Activated T-helper 2 cell treated with anti-CD3 and anti-CD28 coated beads, Interferon-gamma antibody, Interleukin-2, Interleukin-4, amounts not matched to agents 10 μg/mL and 5 μg/mL and 100 μg/mL, durations not matched to agents 14 hours and 24 hours and 36 hours (primary cell): ENCODE data around the gene ZNF691. TPM values are rescaled to one million over a fixed set of nuclear protein-coding genes. Genes with fewer than 3 reads are reported as not detected.
"Not testable (repeated sequence)": the region's sequence is repeated elsewhere in the genome, so short reads cannot be mapped to it uniquely, and the experiment has no call there.

Experiments
- DNase-seq: peaks from one replicate; pipeline ENCODE4 v3.0.0; 2021; ENCODE audit warnings: low spot score
- H3K27ac Mint-ChIP-seq: one replicate; pipeline ENCODE4 v1.8.0; 2021; ENCODE audit warnings: mixed read lengths
- H3K27me3 Mint-ChIP-seq: one replicate; pipeline ENCODE4 v1.8.0; 2021; ENCODE audit warnings: low read depth, mixed read lengths
- H3K36me3 Mint-ChIP-seq: one replicate; pipeline ENCODE4 v1.8.0; 2021; ENCODE audit warnings: low read depth, mixed read lengths
- H3K4me1 Mint-ChIP-seq: one replicate; pipeline ENCODE4 v1.8.0; 2021; ENCODE audit warnings: low read depth, mixed read lengths
- H3K4me3 Mint-ChIP-seq: one replicate; pipeline ENCODE4 v1.8.0; 2021; ENCODE audit warnings: low read depth, mild to moderate bottlenecking, moderate library complexity, mixed read lengths
- H3K9me3 Mint-ChIP-seq: one replicate; pipeline ENCODE4 v1.8.0; 2021; ENCODE audit warnings: mixed read lengths
- intact Hi-C: fragments of 100-400 bp; cut with micrococcal nuclease; formaldehyde crosslinking; loops from one replicate; pipeline ENCODE4 v1.15.1; 2023
- total RNA-seq: library from RNA; stranded (reverse); gene quantifications from 2 replicates; pipeline ENCODE4 v1.2.3, GENCODE V29; 2022

ZNF691 gene
- total RNA-seq, 1 donor from 2014 or later: 9.6 TPM

GRCh38 chr1:42851960-42852607 lies 5.7 kb downstream of the ZNF691 start:
- intact Hi-C loops: no loop called here
- peaks cover 22% of the 10 kb centered on the region for H3K4me1 Mint-ChIP-seq
- H3K27ac Mint-ChIP-seq: no peak overlapping the region
- DNase-seq: no peak
- peaks cover 10% of the 10 kb centered on the region for H3K9me3 Mint-ChIP-seq
- H3K27me3 Mint-ChIP-seq: no peaks in the 10 kb centered on the region
- H3K36me3 Mint-ChIP-seq: peaks cover 57% of the 10 kb centered on the region
- no peak overlapping the region for H3K4me3 Mint-ChIP-seq

DNA sequence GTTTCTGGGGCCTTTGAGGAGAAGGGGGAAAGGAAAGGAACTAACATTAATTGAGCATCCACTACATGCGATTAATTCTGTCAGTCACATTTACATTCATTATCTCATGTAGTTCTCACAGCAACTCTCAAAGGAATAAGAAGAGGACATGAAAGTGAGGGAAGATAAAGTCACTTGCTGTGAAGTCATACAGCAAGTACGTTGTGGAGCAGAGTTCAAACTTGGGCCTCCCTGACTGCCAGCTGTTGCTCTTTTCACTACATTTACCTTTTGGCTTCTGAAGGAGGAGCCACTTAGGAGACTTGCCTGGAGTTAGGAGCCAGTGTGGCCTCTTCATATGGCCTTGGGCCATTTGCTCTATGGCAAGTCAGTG lies 6.2 kb downstream of the ZNF691 start:
- peaks cover 15% of the 10 kb centered on the region for H3K9me3 Mint-ChIP-seq
- peaks cover 62% of the 10 kb centered on the region for H3K36me3 Mint-ChIP-seq
- no peak for DNase-seq
- H3K27ac Mint-ChIP-seq: no peak overlapping the region
- intact Hi-C loops: no loop called here
- no peak overlapping the region for H3K4me3 Mint-ChIP-seq
- H3K27me3 Mint-ChIP-seq: no peaks in the 10 kb centered on the region
- peaks cover 17% of the 10 kb centered on the region for H3K4me1 Mint-ChIP-seq

DNA sequence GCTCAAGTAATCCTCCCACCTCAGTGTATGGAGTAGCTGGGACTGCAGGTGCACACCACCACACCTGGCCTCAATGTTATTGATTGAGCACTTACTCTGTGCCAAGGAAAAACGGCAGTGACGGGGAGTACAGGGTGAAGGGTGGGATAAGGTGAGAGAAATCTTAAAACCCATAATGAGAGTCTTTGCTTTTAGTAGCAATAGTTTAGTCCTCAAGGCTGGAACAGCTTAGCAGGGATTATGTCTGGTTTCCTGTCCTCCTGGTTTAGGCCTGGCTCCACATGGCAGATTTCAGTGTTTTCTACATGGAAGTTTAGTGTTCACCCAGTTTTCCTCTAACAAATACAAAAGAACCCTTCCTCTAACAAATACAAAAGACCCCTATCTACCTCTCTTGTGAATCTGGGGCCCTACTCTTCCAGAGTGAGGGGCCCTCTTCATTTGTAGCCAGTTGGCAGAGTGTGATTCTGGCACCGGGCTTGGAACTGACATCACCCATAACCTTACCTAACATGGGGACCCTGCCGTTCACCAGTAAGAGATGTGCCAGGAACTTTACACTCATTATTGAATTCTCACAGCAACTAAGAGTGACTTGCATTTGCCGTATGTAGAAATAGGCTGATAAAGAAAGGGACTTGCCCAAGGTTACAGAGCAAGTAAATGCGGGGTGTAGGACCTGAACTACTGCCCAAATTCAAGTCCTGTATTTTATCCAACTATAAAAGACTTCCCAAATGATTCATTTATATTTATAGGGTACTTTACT lies 6.9 kb downstream of the ZNF691 start:
- no peak overlapping the region for H3K27ac Mint-ChIP-seq
- intact Hi-C loops: no loop called here
- no peak for DNase-seq
- no peak overlapping the region for H3K4me3 Mint-ChIP-seq
- no peaks in the 10 kb centered on the region for H3K27me3 Mint-ChIP-seq
- H3K4me1 Mint-ChIP-seq: peaks cover 11% of the 10 kb centered on the region
- H3K36me3 Mint-ChIP-seq: peaks cover 68% of the 10 kb centered on the region
- peaks cover 22% of the 10 kb centered on the region for H3K9me3 Mint-ChIP-seq

DNA sequence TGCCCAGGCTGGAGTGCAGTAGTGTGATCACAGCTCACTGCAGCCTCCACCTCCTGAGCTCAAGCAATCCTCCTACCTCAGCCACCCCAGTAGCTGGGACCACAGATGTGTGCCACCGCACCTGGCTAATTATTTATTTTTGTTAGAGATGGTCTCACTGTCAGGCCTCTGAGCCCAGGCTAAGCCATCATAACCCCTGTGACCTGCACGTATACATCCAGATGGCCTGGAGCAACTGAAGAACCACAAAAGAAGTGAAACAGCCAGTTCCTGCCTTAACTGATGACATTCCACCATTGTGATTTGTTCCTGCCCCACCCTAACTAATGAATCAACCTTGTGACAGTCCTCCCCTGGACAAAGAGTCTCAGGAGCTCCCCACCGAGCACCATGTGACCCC lies 10.1 kb downstream of the ZNF691 start:
- Mint-ChIP-seq H3K36me3 (peaks cover 40% of the 10 kb centered on the region), H3K9me3 (peaks cover 47% of the 10 kb centered on the region)
- H3K4me3 Mint-ChIP-seq, H3K27me3 Mint-ChIP-seq, DNase-seq, H3K27ac Mint-ChIP-seq, H3K4me1 Mint-ChIP-seq, intact Hi-C loops: not testable (repeated sequence)

DNA sequence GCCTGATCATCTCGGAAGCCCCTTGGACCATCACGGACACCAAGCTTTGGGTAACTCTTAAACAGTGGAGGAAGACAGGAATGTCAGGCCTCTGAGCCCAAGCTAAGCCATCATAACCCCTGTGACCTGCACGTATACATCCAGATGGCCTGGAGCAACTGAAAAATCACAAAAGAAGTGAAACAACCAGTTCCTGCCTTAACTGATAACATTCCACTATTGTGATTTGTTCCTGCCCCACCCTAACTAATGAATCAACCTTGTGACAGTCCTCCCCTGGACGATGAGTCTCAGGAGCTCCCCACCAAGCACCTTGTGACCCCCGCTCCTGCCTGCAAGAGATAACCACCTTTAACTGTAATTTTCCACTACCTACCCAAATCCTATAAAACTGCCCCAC lies 13.0 kb downstream of the ZNF691 start:
- Mint-ChIP-seq H3K36me3 (peaks cover 20% of the 10 kb centered on the region), H3K9me3 (peaks cover 47% of the 10 kb centered on the region)
- H3K4me1 Mint-ChIP-seq, H3K27me3 Mint-ChIP-seq, H3K27ac Mint-ChIP-seq, DNase-seq, H3K4me3 Mint-ChIP-seq, intact Hi-C loops: not testable (repeated sequence)

DNA sequence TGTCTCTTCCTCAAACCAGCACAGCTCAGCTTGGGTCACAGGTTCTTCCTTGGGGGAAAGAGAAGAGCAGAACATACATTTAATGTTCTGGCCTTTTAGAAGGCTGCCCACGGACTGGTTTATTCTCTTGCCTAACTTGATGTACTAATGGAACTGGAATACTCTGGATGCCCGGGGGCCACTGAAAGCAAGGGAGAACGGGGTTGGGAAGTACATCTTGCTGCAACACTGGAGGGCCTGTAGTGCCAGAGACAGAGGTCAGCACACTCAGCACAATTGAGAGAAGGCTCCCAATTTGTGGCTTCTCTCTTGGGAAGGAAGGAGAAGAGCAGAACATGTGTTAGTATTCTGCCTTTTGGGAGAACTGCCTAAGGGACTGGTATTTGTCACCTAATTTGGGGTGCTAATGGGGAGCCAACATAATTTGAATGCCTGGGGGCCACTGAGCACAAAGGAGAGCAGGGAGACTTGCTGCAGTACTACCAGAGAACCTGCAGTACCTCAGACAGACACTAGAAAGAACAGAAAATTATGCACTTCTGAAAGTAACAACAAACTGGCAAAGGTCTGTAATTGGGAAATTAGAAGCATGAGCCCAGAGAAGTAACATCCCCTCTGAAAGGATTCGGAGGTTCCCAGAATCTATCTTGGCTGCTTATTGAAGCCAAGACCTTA lies 14.1 kb downstream of the ZNF691 start:
- DNase-seq: no peak
- Mint-ChIP-seq H3K9me3 (peaks cover 47% of the 10 kb centered on the region), H3K4me1 (no peaks in the 10 kb centered on the region), H3K27ac (no peak overlapping the region), H3K27me3 (peaks cover 12% of the 10 kb centered on the region), H3K4me3 (no peak overlapping the region), H3K36me3 (peaks cover 16% of the 10 kb centered on the region)
- intact Hi-C loops: no loop called here

GRCh38 chr1:42861014-42861399 lies 14.6 kb downstream of the ZNF691 start:
- no peak for DNase-seq
- peaks cover 16% of the 10 kb centered on the region for H3K36me3 Mint-ChIP-seq
- no peak overlapping the region for H3K4me3 Mint-ChIP-seq
- H3K4me1 Mint-ChIP-seq: no peaks in the 10 kb centered on the region
- intact Hi-C loops: no loop called here
- peaks cover 42% of the 10 kb centered on the region for H3K9me3 Mint-ChIP-seq
- no peak overlapping the region for H3K27ac Mint-ChIP-seq
- peaks cover 12% of the 10 kb centered on the region for H3K27me3 Mint-ChIP-seq

DNA sequence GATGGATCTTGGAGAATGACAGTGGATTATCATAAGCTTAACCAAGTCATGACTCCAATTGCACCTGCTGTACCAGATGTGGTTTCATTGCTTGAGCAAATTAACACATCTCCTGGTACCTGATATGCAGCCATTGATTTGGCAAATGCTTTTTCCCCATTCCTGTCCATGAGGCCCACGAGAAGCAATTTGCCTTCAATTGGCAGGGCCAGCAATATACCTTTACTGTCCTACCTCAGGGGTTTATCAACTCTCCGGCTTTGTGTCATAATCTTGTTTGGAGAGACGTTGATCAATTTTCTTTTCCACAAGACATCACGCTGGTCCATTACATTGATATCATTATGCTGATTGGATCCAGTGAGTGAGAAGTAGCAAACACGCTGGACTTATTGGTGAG lies 20.1 kb downstream of the ZNF691 start:
- intact Hi-C loops: no loop called here
- no peak overlapping the region for H3K27ac Mint-ChIP-seq
- H3K4me1 Mint-ChIP-seq: no peaks in the 10 kb centered on the region
- H3K9me3 Mint-ChIP-seq: no peaks in the 10 kb centered on the region
- H3K4me3 Mint-ChIP-seq: no peak overlapping the region
- DNase-seq: no peak
- peaks cover 17% of the 10 kb centered on the region for H3K27me3 Mint-ChIP-seq
- H3K36me3 Mint-ChIP-seq: no peaks in the 10 kb centered on the region

DNA sequence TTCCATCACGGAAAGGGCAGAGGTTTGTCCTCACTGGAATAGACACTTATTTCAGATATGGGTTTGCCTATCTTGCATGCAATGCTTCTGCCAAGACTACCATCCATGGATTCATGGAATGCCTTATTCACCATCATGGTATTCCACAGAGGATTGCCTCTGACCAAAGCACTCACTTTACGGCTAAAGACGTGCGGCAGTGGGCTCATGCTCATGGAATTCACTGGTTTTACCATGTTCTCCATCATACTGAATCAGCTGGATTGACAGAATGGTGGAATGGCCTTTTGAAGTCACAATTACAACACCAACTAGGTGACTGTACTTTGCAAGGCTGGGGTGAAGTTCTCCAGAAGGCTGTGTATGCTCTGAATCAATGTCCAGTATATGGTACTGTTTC lies 22.1 kb downstream of the ZNF691 start:
- DNase-seq, H3K27ac Mint-ChIP-seq, intact Hi-C loops, H3K9me3 Mint-ChIP-seq, H3K4me1 Mint-ChIP-seq, H3K36me3 Mint-ChIP-seq, H3K4me3 Mint-ChIP-seq: not testable (repeated sequence)
- H3K27me3 Mint-ChIP-seq: peaks cover 17% of the 10 kb centered on the region

- H3K4me1 Mint-ChIP-seq, DNase-seq, H3K4me3 Mint-ChIP-seq, intact Hi-C loops, H3K36me3 Mint-ChIP-seq, H3K27ac Mint-ChIP-seq: not testable (repeated sequence)
- H3K9me3 Mint-ChIP-seq: peaks cover 14% of the 10 kb centered on the region
- H3K27me3 Mint-ChIP-seq: peaks cover 18% of the 10 kb centered on the region
Observed at GRCh38 chr1:42869254-42869653, 22.8 kb downstream of the ZNF691 start.

GRCh38 chr1:42869751-42870150 lies 23.3 kb downstream of the ZNF691 start:
- DNase-seq, H3K36me3 Mint-ChIP-seq, intact Hi-C loops, H3K27ac Mint-ChIP-seq, H3K4me3 Mint-ChIP-seq, H3K4me1 Mint-ChIP-seq: not testable (repeated sequence)
- H3K27me3 Mint-ChIP-seq: peaks cover 18% of the 10 kb centered on the region
- peaks cover 14% of the 10 kb centered on the region for H3K9me3 Mint-ChIP-seq

- DNase-seq, intact Hi-C loops, H3K4me1 Mint-ChIP-seq, H3K36me3 Mint-ChIP-seq, H3K27ac Mint-ChIP-seq, H3K4me3 Mint-ChIP-seq: not testable (repeated sequence)
- H3K27me3 Mint-ChIP-seq: peaks cover 32% of the 10 kb centered on the region
- H3K9me3 Mint-ChIP-seq: peaks cover 14% of the 10 kb centered on the region
Observed at GRCh38 chr1:42873108-42873507, 26.7 kb downstream of the ZNF691 start.

DNA sequence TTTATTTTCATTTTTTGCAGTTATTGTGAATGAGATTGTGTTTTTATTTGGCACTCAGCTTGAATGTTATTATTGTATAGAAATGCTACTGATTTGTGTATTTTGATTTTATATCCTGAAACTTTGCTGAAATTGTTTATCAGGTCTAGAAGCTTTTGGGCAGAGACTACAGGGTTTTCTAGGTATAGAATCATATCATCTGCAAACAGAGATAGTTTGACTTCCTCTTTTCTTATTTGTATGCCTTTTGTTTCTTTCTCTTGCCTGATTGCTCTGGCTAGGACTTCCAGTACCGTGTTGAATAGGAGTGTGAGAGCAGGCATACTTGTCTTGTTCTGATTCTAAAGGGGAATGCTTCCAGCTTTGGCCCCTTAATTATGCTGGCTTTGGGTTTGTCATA lies 27.3 kb downstream of the ZNF691 start:
- no peaks in the 10 kb centered on the region for H3K4me1 Mint-ChIP-seq
- intact Hi-C loops: no loop called here

More for the DNA sequence above, 27.3 kb downstream of the ZNF691 start:
- peaks cover 32% of the 10 kb centered on the region for H3K27me3 Mint-ChIP-seq
- peaks cover 14% of the 10 kb centered on the region for H3K9me3 Mint-ChIP-seq
- H3K27ac Mint-ChIP-seq: no peak overlapping the region
- DNase-seq: no peak
- no peak overlapping the region for H3K4me3 Mint-ChIP-seq
- no peaks in the 10 kb centered on the region for H3K36me3 Mint-ChIP-seq
